H9 (cell line): ENCODE measurements around the gene KRTAP10-12. TPM values are rescaled to one million over a fixed set of nuclear protein-coding genes. Genes with fewer than 3 reads are reported as not detected.

ENCODE experiments used
- DNase-seq: peaks from one replicate; pipeline ENCODE4 v3.0.0-alpha.2; 2017
- H2AFZ ChIP-seq: one replicate; pipeline ENCODE4 v1.6.1; 2013; ENCODE audit warnings: mild to moderate bottlenecking, low read length, control low read depth, moderate library complexity
- H2AK5ac ChIP-seq: 2 replicates; pipeline ENCODE4 v1.6.1; 2013; ENCODE audit warnings: low read length, control low read depth, mixed read lengths; ENCODE audit not compliant: insufficient read length
- H2BK120ac ChIP-seq: one replicate; pipeline ENCODE4 v1.6.1; 2013; ENCODE audit warnings: low read depth, mild to moderate bottlenecking, low read length, control low read depth, inconsistent platforms; ENCODE audit not compliant: poor library complexity, severe bottlenecking
- H2BK12ac ChIP-seq: 2 replicates; pipeline ENCODE4 v1.6.1; 2013; ENCODE audit warnings: low read length, control low read depth, mixed read lengths, low read depth; ENCODE audit not compliant: insufficient read length
- H2BK15ac ChIP-seq: 2 replicates; pipeline ENCODE4 v1.6.1; 2013; ENCODE audit warnings: low read depth, low read length, control low read depth
- H2BK20ac ChIP-seq: one replicate; pipeline ENCODE4 v1.6.1; 2013; ENCODE audit warnings: low read depth, mild to moderate bottlenecking, low read length, control low read depth, inconsistent platforms; ENCODE audit not compliant: poor library complexity, severe bottlenecking
- H2BK5ac ChIP-seq: 2 replicates; pipeline ENCODE4 v1.6.1; 2013; ENCODE audit warnings: low read length, control low read depth, mixed read lengths; ENCODE audit not compliant: insufficient read length
- H3K14ac ChIP-seq: 2 replicates; pipeline ENCODE4 v1.6.1; 2013; ENCODE audit warnings: low read length, control low read depth; ENCODE audit not compliant: insufficient read depth
- H3K18ac ChIP-seq: 2 replicates; pipeline ENCODE4 v1.6.1; 2013; ENCODE audit warnings: low read depth, mild to moderate bottlenecking, mixed read lengths, low read length, control low read depth; ENCODE audit not compliant: insufficient read length
- H3K23ac ChIP-seq: 2 replicates; pipeline ENCODE4 v1.6.1; 2013; ENCODE audit warnings: low read length, control low read depth, mixed read lengths, low read depth; ENCODE audit not compliant: insufficient read length
- H3K23me2 ChIP-seq: 2 replicates; pipeline ENCODE4 v1.6.1; 2013; ENCODE audit warnings: low read depth, mild to moderate bottlenecking, mixed read lengths, low read length, control low read depth; ENCODE audit not compliant: insufficient read length, poor library complexity, severe bottlenecking
- H3K27ac ChIP-seq: 2 replicates; pipeline ENCODE4 v1.5.1; 2013; ENCODE audit warnings: low read length, control low read depth, mixed read lengths, low read depth; ENCODE audit not compliant: insufficient read length
- H3K27me3 ChIP-seq: 2 replicates; pipeline ENCODE4 v1.6.1; 2013; ENCODE audit warnings: low read length, control low read depth, inconsistent platforms; ENCODE audit not compliant: insufficient read depth
- H3K4ac ChIP-seq: 2 replicates; pipeline ENCODE4 v1.6.1; 2013; ENCODE audit warnings: low read depth, mild to moderate bottlenecking, control low read depth, inconsistent platforms, low read length, moderate library complexity
- H3K4me1 ChIP-seq: 2 replicates; pipeline ENCODE4 v1.6.1; 2013; ENCODE audit warnings: low read length, control low read depth, inconsistent platforms; ENCODE audit not compliant: insufficient read depth
- H3K4me2 ChIP-seq: 2 replicates; pipeline ENCODE4 v1.6.1; 2013; ENCODE audit warnings: low read length, control low read depth, mixed read lengths; ENCODE audit not compliant: insufficient read length, insufficient read depth
- H3K56ac ChIP-seq: 2 replicates; pipeline ENCODE4 v1.6.1; 2013; ENCODE audit warnings: low read depth, mild to moderate bottlenecking, mixed read lengths, low read length, control low read depth; ENCODE audit not compliant: insufficient read length
- H3K79me1 ChIP-seq: 2 replicates; pipeline ENCODE4 v1.6.1; 2013; ENCODE audit warnings: low read depth, mild to moderate bottlenecking, moderate library complexity, low read length, control low read depth, inconsistent platforms; ENCODE audit not compliant: insufficient read depth, poor library complexity, severe bottlenecking
- H3K79me2 ChIP-seq: 2 replicates; pipeline ENCODE4 v1.6.1; 2013; ENCODE audit warnings: low read length, control low read depth, inconsistent platforms; ENCODE audit not compliant: insufficient read depth
- H3K9ac ChIP-seq: 2 replicates; pipeline ENCODE4 v1.6.1; 2013; ENCODE audit warnings: low read length, control low read depth, mixed read lengths; ENCODE audit not compliant: insufficient read length; ENCODE audit errors: extremely low read depth
- H3K9me3 ChIP-seq: one replicate; pipeline ENCODE4 v1.6.1; 2013; ENCODE audit warnings: low read depth, low read length, inconsistent platforms; ENCODE audit not compliant: control insufficient read depth
- H3T11ph ChIP-seq: one replicate; pipeline ENCODE4 v1.6.1; 2013; ENCODE audit warnings: mild to moderate bottlenecking, low read length, control low read depth, inconsistent platforms
- H4K20me1 ChIP-seq: one replicate; pipeline ENCODE4 v1.6.1; 2013; ENCODE audit not compliant: control insufficient read depth, insufficient read length, insufficient read depth
- H4K5ac ChIP-seq: 2 replicates; pipeline ENCODE4 v1.6.1; 2013; ENCODE audit warnings: low read depth, mild to moderate bottlenecking, mixed read lengths, low read length, control low read depth; ENCODE audit not compliant: insufficient read length
- H4K8ac ChIP-seq: replicated peaks from 2 replicates; pipeline ENCODE4 v1.6.1; 2013; ENCODE audit warnings: low read length, control low read depth, mixed read lengths, low read depth; ENCODE audit not compliant: insufficient read length
- H4K91ac ChIP-seq: 2 replicates; pipeline ENCODE4 v1.6.1; 2013; ENCODE audit warnings: low read depth, mild to moderate bottlenecking, moderate library complexity, mixed read lengths, low read length, control low read depth; ENCODE audit not compliant: insufficient read length
- H3K27ac Mint-ChIP-seq, 3 experiments: 2 replicates in 2 of 3; 3 replicates in 1 of 3; pipeline ENCODE4 v1.8.0; 2020 to 2021; ENCODE audit warnings: mixed read lengths in 3 of 3, mild to moderate bottlenecking in 1 of 3, moderate library complexity in 1 of 3
- H3K27me3 Mint-ChIP-seq: 2 replicates; pipeline ENCODE4 v1.8.0; 2021; ENCODE audit warnings: low read depth, mild to moderate bottlenecking, moderate library complexity, mixed read lengths
- H3K36me3 Mint-ChIP-seq, 3 experiments: 2 replicates in 2 of 3; 3 replicates in 1 of 3; pipeline ENCODE4 v1.8.0; 2020 to 2021; ENCODE audit warnings: low read depth in 3 of 3, mixed read lengths in 3 of 3; ENCODE audit not compliant: insufficient read depth in 1 of 3
- H3K4me1 Mint-ChIP-seq, 2 experiments: 2 replicates each; pipeline ENCODE4 v1.8.0; 2020; ENCODE audit warnings: mixed read lengths in 2 of 2
- H3K4me3 Mint-ChIP-seq, 2 experiments: 2 replicates in 1 of 2; 3 replicates in 1 of 2; pipeline ENCODE4 v1.8.0; 2020 to 2021; ENCODE audit warnings: mild to moderate bottlenecking in 2 of 2, mixed read lengths in 2 of 2, moderate library complexity in 1 of 2
- H3K9me3 Mint-ChIP-seq, 2 experiments: 2 replicates in 1 of 2; 3 replicates in 1 of 2; pipeline ENCODE4 v1.8.0; 2020; ENCODE audit warnings: mild to moderate bottlenecking in 2 of 2, mixed read lengths in 2 of 2, moderate library complexity in 1 of 2
- CTCF ChIP-seq: fragments of 200-600 bp; sonication (generic); conservative IDR thresholded peaks from 3 replicates; pipeline ENCODE4 v1.8.0; 2021; ENCODE audit warnings: antibody characterized with exemption, mild to moderate bottlenecking
- WGBS: extraction: QIAGEN DNeasy Blood & Tissue Kit; methylation state at CpG from one replicate; pipeline ENCODE4 v1.1.7; 2013; ENCODE audit warnings: missing lambda C conversion rate, low lambda C conversion rate, mixed read lengths; ENCODE audit not compliant: insufficient read length; ENCODE audit errors: extremely low coverage; 5-methylcytosine and 5-hydroxymethylcytosine counted together
- total RNA-seq: library from RNA; stranded (reverse); gene quantifications from 2 replicates; pipeline ENCODE4 v1.2.1, GENCODE V29; 2021

The KRTAP10-12 gene
- total RNA-seq, 1 experiment from 2014 or later, result not detected

- no peak overlapping the region for H3K4ac ChIP-seq
- no peak for TF ChIP-seq CTCF
- Mint-ChIP-seq H3K4me3 (peak overlapping the region in 1 of 2 experiments; percentile 58; a peak in 1 of 5 replicates), H3K27me3 (peaks cover 26% of the 10 kb centered on the region), H3K27ac (no peak overlapping the region), H3K4me1 (peaks cover 22 to 28% of the 10 kb centered on the region in 2 experiments), H3K36me3 (no peaks in the 10 kb centered on the region), H3K9me3 (peaks cover 0 to 4% of the 10 kb centered on the region in 2 experiments; a peak in 2 of 5 replicates)
- no peak overlapping the region for H4K5ac ChIP-seq
- no peak overlapping the region for H2BK120ac ChIP-seq
- H4K8ac ChIP-seq, result no peak overlapping the region
- no peaks in the 10 kb centered on the region for H3K23me2 ChIP-seq
- no peaks in the 10 kb centered on the region for H3K79me1 ChIP-seq
- H3K79me2 ChIP-seq, result no peaks in the 10 kb centered on the region
- no peak overlapping the region for H3K9ac ChIP-seq
- no peak overlapping the region for H2AK5ac ChIP-seq
- H3K4me2 ChIP-seq, result peak overlapping the region; percentile 40
- H3K56ac ChIP-seq, result no peak overlapping the region
- no peak overlapping the region for H3K27ac ChIP-seq
- no peak overlapping the region for H3K18ac ChIP-seq
- H2AFZ ChIP-seq, result no peak overlapping the region
- H3K23ac ChIP-seq, result no peak overlapping the region
- no peaks in the 10 kb centered on the region; the same call in 1 of the 2 replicates for H3K27me3 ChIP-seq
- H3K9me3 ChIP-seq, result no peaks in the 10 kb centered on the region
- H2BK20ac ChIP-seq, result no peak overlapping the region
- no peaks in the 10 kb centered on the region for H3K4me1 ChIP-seq
- no peak overlapping the region for H3T11ph ChIP-seq
- H4K20me1 ChIP-seq, result no peaks in the 10 kb centered on the region
- DNase-seq, result peak; percentile 30
- no peak overlapping the region for H2BK5ac ChIP-seq
- WGBS, result no CpG with 5 or more reads among the region's 5 CpGs
- H2BK12ac ChIP-seq, result no peak overlapping the region
- no peak overlapping the region for H3K14ac ChIP-seq
- no peak overlapping the region for H2BK15ac ChIP-seq
- no peak overlapping the region for H4K91ac ChIP-seq
Observed at GRCh38 chr21:44722731-44723130, 25.8 kb downstream of the KRTAP10-12 start.
